ENCODE data around the gene DDR1. TPM values are rescaled to one million over a fixed set of nuclear protein-coding genes. Genes with fewer than 3 reads are reported as not detected.

DDR1 gene
- polyA plus RNA-seq, 1 donor from 2014 or later = 196 TPM

GRCh38 chr6:30912746-30913520, 28.6 kb downstream of the DDR1 start:
- Histone ChIP-seq H3K36me3 (ENCODE audit: insufficient read depth, low read length) (peaks cover 7% of the 10 kb centered on the region), H3K9ac (ENCODE audit: low read length) (no peak overlapping the region), H3K79me2 (replicated peaks; ENCODE audit: insufficient read depth, low read length) (peaks cover 10% of the 10 kb centered on the region), H3K9me2 (ENCODE audit: insufficient read depth, low read length) (no peaks in the 10 kb centered on the region), H3F3A (ENCODE audit: insufficient read depth, low read length, poor library complexity, severe bottlenecking) (no peaks in the 10 kb centered on the region), H4K20me1 (ENCODE audit: insufficient read depth) (no peaks in the 10 kb centered on the region), H3K27ac (ENCODE audit: low read length) (no peak overlapping the region), H2AFZ (ENCODE audit: low read depth, low read length) (no peak overlapping the region), H3K9me3 (ENCODE audit: low read length) (no peaks in the 10 kb centered on the region), H3K4me3 (ENCODE audit: low read length) (no peak overlapping the region), H3K27me3 (ENCODE audit: insufficient read depth, low read depth, low read length) (no peaks in the 10 kb centered on the region), H3K4me2 (ENCODE audit: low read length) (no peak overlapping the region)
- TF ChIP-seq EZH2 (IDR thresholded peaks at IDR 0.05; ENCODE audit: borderline replicate concordance, insufficient read depth, low read length, poor library complexity, severe bottlenecking) (no peak), POLR2AphosphoS5 (IDR thresholded peaks at IDR 0.05) (no peak), TAF1 (IDR thresholded peaks at IDR 0.05; ENCODE audit: low read depth) (no peak), MXI1 (conservative IDR thresholded peaks at IDR 0.05; ENCODE audit: poor library complexity, severe bottlenecking) (no peak), RAD21 (conservative IDR thresholded peaks at IDR 0.05) (no peak), EP300 (conservative IDR thresholded peaks at IDR 0.05; ENCODE audit: poor library complexity, severe bottlenecking) (no peak), SMC3 (conservative IDR thresholded peaks at IDR 0.05; ENCODE audit: poor library complexity) (no peak), REST (IDR thresholded peaks at IDR 0.05; ENCODE audit: borderline replicate concordance) (no peak)
- TF ChIP-seq, protein P1, sequence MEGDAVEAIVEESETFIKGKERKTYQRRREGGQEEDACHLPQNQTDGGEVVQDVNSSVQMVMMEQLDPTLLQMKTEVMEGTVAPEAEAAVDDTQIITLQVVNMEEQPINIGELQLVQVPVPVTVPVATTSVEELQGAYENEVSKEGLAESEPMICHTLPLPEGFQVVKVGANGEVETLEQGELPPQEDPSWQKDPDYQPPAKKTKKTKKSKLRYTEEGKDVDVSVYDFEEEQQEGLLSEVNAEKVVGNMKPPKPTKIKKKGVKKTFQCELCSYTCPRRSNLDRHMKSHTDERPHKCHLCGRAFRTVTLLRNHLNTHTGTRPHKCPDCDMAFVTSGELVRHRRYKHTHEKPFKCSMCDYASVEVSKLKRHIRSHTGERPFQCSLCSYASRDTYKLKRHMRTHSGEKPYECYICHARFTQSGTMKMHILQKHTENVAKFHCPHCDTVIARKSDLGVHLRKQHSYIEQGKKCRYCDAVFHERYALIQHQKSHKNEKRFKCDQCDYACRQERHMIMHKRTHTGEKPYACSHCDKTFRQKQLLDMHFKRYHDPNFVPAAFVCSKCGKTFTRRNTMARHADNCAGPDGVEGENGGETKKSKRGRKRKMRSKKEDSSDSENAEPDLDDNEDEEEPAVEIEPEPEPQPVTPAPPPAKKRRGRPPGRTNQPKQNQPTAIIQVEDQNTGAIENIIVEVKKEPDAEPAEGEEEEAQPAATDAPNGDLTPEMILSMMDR (IDR thresholded peaks at IDR 0.05; ENCODE audit: poor library complexity, severe bottlenecking) = no peak

DNA sequence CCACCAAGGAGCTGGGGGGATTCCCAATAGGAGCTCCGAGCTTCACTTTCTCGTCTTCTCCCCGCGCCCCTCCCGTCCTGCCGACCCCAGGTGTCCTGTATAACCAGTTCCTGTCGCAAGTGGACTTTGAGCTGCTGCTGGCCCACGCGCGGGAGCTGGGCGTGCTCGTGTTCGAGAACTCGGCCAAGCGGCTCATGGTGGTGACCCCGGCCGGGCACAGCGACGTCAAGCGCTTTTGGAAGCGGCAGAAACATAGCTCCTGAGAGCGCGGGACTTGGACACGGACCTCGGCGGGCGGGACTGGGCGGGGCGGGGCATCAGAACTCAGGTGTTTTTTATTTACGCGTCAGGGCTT, 29.4 kb downstream of the DDR1 start:
- Histone ChIP-seq H3K9me3 (ENCODE audit: low read length) (no peaks in the 10 kb centered on the region), H3K36me3 (ENCODE audit: insufficient read depth, low read length) (peaks cover 7% of the 10 kb centered on the region), H3F3A (ENCODE audit: insufficient read depth, low read length, poor library complexity, severe bottlenecking) (no peaks in the 10 kb centered on the region), H2AFZ (ENCODE audit: low read depth, low read length) (no peak overlapping the region), H3K27ac (ENCODE audit: low read length) (no peak overlapping the region), H3K9me2 (ENCODE audit: insufficient read depth, low read length) (no peaks in the 10 kb centered on the region), H4K20me1 (ENCODE audit: insufficient read depth) (no peaks in the 10 kb centered on the region), H3K27me3 (ENCODE audit: insufficient read depth, low read depth, low read length) (no peaks in the 10 kb centered on the region), H3K9ac (ENCODE audit: low read length) (no peak overlapping the region), H3K79me2 (replicated peaks; ENCODE audit: insufficient read depth, low read length) (peaks cover 4% of the 10 kb centered on the region), H3K4me3 (ENCODE audit: low read length) (peak overlapping the region; percentile 70), H3K4me2 (ENCODE audit: low read length) (no peak overlapping the region)
- TF ChIP-seq EZH2 (IDR thresholded peaks at IDR 0.05; ENCODE audit: borderline replicate concordance, insufficient read depth, low read length, poor library complexity, severe bottlenecking) = no peak
- no peak for TF ChIP-seq TAF1 (IDR thresholded peaks at IDR 0.05; ENCODE audit: low read depth)
- TF ChIP-seq MXI1 (conservative IDR thresholded peaks at IDR 0.05; ENCODE audit: poor library complexity, severe bottlenecking) = no peak
- TF ChIP-seq POLR2AphosphoS5 (IDR thresholded peaks at IDR 0.05) = no peak
- TF ChIP-seq EP300 (conservative IDR thresholded peaks at IDR 0.05; ENCODE audit: poor library complexity, severe bottlenecking) = no peak
- no peak for TF ChIP-seq REST (IDR thresholded peaks at IDR 0.05; ENCODE audit: borderline replicate concordance)
- TF ChIP-seq, protein P1 (IDR thresholded peaks at IDR 0.05; ENCODE audit: poor library complexity, severe bottlenecking) = no peak
- no peak for TF ChIP-seq SMC3 (conservative IDR thresholded peaks at IDR 0.05; ENCODE audit: poor library complexity)
- TF ChIP-seq RAD21 (conservative IDR thresholded peaks at IDR 0.05) = no peak
